HG03442 (cell line): Measurements from ENCODE around the gene EDEM2.
A peak's percentile ranks its signal among the peaks of the same experiment; 100 is the strongest.
"Not testable (repeated sequence)": the region's sequence is repeated elsewhere in the genome, so short reads cannot be mapped to it uniquely, and the experiment has no call there.

ENCODE experiments used
- ATAC-seq: cut with Tn5 transposase; IDR thresholded peaks from one replicate; pipeline ENCODE4 v1.9.1; 2021; ENCODE audit warnings: mild to moderate bottlenecking, moderate library complexity; ENCODE audit not compliant: unreplicated experiment

EDEM2 gene, protein sequence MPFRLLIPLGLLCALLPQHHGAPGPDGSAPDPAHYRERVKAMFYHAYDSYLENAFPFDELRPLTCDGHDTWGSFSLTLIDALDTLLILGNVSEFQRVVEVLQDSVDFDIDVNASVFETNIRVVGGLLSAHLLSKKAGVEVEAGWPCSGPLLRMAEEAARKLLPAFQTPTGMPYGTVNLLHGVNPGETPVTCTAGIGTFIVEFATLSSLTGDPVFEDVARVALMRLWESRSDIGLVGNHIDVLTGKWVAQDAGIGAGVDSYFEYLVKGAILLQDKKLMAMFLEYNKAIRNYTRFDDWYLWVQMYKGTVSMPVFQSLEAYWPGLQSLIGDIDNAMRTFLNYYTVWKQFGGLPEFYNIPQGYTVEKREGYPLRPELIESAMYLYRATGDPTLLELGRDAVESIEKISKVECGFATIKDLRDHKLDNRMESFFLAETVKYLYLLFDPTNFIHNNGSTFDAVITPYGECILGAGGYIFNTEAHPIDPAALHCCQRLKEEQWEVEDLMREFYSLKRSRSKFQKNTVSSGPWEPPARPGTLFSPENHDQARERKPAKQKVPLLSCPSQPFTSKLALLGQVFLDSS

GRCh38 chr20:35146920-35147574 lies at the start of gene EDEM2:
TSS of gene EDEM2 (minus strand) at chr20:35147336. CDS start at chr20:35147258, 78 bp downstream.
- ATAC-seq, result peak; percentile 78

- ATAC-seq, result no peak
These were observed 49.2 kb upstream of the EDEM2 start for GRCh38 chr20:35196313-35196712.

DNA sequence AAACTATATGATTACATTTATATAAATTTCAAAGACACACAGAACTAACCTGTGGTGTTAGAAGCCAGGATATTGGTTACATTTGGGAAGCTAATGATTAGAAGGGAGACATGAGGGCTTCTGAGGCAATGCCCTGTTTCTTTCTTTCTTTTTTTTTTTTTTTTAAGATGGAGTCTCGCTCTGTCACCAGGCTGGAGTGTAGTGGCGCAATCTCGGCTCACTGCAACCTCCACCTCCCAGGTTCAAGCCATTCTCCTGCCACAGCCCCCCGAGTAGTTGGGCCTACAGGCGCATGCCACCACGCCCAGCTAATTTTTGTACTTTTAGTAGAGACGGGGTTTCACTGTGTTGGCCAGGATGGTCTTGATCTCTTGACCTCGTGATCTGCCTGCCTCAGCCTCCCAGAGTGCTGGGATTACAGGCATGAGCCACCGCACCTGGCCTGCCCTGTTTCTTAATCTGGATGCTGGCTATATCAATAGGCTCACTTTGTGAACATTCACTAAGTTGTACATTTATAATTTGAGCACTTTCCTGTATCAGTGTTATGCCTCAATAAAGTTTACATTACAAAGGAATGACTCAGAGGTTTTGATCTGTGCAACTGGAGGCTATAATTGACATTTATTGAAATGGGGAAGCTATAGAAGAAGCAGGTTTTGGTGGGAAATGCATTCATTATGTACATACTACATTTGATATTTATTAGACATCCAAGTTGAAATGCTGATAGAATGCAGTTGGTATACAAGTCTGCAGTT lies 46.1 kb upstream of the EDEM2 start:
- ATAC-seq, result not testable (repeated sequence)

DNA sequence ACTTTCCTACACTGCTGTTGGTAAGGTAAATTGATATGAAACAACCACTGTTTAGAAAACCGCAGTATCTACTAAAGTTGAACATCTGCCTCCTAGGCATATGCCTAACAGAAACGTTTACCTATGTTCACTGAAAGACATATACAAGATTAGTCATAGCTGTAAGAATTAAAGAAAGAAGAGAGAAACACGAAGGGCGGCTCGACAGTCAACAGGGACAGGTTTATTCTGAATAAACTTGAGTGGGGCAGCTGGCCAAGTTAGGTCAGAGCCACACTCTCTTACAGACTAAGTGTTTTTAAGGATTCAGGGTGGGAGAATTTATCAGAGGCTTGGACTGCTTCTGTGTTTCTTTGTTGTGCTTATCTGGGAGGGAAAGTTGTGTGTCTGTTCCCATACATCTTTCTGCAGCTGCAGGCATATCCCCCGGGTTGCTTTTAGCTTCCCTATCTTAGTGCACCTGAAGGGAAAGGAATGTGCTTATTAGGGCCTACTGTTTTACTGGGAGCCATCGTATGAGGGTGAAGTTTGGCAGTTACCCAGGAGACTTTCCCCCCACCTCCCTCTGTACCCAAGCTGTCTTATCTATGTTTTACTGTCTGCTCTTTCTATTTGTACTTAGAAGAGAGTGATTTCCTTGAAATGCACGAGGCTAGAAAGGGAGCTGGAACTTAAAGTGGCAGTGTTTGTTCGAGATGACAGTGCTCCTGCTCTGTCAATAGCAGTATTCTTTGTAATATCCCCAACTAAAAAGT lies 45.2 kb upstream of the EDEM2 start:
- ATAC-seq, result no peak

- ATAC-seq, result no peak
These were observed 44.4 kb upstream of the EDEM2 start for GRCh38 chr20:35191419-35192117.

DNA sequence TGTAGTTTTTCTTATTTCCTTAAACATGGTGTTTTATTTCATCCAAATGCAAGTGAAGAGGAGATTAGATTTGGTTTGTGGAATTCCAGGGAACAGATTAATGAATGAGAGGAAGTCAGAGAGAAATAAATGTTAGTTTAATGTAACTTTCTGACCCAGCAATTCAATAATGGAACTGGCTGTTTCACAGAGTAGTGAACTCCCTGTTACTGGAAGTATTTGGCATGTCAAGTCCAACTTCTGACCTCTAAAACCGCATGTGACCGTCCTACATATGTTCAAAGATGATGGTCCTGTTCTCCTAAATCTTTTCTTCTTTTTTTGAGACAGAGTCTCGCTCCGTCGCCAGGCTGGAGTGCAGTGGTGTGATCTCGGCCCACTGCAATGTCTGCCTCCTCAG lies 43.4 kb upstream of the EDEM2 start:
- no peak for ATAC-seq

DNA sequence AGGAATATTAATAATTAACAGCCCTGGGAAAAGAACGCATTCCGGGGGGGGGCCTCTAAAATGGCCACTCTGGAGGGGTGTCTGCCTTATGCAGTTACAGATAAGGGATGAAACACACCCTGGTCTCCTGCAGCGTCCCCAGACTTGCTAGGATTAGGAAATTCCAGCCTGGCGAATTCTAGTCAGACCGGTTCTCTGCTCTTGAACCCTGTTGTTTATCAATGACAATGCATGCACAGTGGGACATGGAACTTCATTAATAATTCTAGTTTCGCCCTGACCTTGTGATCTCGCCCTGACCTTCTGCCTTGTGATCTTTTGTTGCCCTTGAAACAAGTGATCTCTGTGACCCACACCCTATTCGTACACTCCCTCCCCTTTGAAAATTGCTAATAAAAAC lies 42.1 kb upstream of the EDEM2 start:
- not testable (repeated sequence) for ATAC-seq

GRCh38 chr20:35187584-35188190 lies 40.6 kb upstream of the EDEM2 start:
- no peak for ATAC-seq

GRCh38 chr20:35186691-35187289 lies 39.7 kb upstream of the EDEM2 start:
- not testable (repeated sequence) for ATAC-seq

DNA sequence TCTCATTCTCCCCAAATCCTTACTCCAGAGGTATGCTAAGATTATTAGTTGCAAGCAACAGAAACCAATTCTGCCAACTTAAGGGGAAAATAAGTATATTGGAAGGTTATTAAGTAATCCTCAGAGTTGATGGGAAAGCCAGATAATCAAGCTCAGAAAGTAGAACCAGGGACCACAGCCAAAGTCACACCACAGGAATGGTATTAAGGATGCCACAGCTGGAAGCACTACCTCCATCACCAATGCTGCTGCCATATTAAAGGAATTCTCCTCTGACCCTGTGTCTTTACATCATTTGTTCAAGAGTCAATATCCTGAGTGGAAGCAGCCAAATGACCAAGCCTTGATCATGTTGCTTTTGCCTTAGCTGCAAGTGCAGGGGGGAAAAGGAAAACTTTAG lies 34.6 kb upstream of the EDEM2 start:
- no peak for ATAC-seq

- no peak for ATAC-seq
These were observed 33.1 kb upstream of the EDEM2 start for GRCh38 chr20:35180266-35180665.

GRCh38 chr20:35179292-35180212 lies 32.4 kb upstream of the EDEM2 start:
- ATAC-seq, result no peak

- ATAC-seq, result no peak
These were observed 29.0 kb upstream of the EDEM2 start for GRCh38 chr20:35176132-35176531.

GRCh38 chr20:35174458-35175216 lies 27.5 kb upstream of the EDEM2 start:
- no peak for ATAC-seq

DNA sequence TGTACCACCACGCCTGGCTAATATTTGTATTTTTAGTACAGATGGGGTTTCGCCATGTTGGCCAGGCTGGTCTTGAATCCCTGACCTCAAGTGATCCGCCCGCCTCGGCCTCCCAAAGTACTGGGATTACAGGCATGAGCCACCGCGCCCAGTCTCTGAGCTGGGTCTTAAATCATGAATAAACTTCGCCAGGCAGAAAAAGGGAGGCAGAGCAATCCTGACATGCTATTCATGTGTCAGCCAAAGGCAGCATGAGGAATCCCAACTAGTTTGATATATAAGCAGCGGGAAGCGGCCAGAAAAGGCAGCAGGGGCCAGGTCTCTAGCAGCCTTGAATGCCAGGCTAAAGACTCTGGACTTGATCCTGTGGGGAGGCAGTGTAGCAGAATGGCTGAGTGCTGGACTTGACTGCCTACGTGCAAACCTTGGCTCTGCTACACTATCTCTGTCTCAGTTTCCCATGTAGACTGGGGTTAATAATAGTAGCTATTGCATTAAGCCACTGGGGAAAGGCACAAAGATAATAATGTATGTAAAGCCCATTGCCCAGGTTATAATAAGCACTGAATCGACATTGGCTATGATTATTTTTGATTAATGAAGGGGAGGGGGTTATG lies 26.5 kb upstream of the EDEM2 start:
- no peak for ATAC-seq

DNA sequence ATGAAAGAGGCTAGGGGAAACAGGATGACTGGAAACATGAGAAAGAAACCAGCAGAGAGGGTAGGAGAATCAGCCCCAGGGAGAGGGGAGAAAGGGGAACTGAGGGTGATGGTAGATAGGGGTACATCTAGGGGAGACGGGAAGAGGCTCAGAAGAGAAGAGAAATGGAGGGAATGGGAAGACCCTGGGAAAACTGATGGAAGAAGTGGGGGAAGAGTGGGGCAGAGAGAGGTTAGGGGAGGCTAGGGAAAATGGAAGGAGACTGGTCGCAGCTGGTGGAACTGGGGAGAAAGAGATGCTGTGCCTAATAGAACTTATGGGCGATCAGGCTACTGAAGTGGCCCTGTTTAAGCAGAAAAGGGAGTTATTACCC lies 25.3 kb upstream of the EDEM2 start:
- no peak for ATAC-seq
